Body of pancreas (tissue), 4 donors: Measurements from ENCODE around the gene GPR179.

ENCODE experiments used
- POLR2A ChIP-seq, 3 donors: fragments of 450-650 bp; IDR thresholded peaks; one replicate each; pipeline ENCODE4 v1.6.1; 2016; ENCODE audit warnings: antibody characterized with exemption in 3 of 3, mild to moderate bottlenecking in 2 of 3
- TF ChIP-seq, protein P1 (sequence below), 7 experiments: fragments of 450-650 bp in 4 of 7; fragments of 200-600 bp in 3 of 7; sonication (generic) in 3 of 7; IDR thresholded peaks; one replicate each; pipeline ENCODE4 v1.5.1; 2016 to 2019; ENCODE audit warnings: antibody characterized with exemption in 7 of 7

DNA sequence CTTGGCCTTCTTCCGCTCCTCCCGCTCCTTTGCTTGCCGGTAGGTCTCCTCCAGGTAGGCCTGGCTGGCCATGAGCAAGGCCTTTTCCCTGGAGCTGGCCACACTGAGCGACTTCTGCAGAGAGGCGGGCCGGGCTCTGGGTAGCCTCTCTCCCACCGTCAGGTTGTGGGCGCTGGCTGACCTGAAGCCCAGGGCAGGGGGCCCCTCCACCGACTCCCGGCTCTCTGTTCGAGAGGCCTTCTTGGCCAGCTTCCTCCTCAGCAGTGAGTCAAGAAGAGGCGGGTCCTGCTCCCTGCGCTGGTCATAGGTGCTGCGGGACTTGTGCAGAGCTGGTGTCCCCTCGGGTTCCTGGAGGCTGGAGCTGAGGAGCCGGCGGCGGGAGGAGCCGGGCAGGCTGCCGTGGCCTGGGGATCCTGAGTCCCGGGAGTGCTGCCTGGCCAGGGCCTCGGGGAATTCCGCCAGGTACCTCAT is 12.8 kb downstream of the GPR179 start:
- TF ChIP-seq POLR2A (IDR thresholded peaks at IDR 0.05) = no peak
- TF ChIP-seq, protein P1, sequence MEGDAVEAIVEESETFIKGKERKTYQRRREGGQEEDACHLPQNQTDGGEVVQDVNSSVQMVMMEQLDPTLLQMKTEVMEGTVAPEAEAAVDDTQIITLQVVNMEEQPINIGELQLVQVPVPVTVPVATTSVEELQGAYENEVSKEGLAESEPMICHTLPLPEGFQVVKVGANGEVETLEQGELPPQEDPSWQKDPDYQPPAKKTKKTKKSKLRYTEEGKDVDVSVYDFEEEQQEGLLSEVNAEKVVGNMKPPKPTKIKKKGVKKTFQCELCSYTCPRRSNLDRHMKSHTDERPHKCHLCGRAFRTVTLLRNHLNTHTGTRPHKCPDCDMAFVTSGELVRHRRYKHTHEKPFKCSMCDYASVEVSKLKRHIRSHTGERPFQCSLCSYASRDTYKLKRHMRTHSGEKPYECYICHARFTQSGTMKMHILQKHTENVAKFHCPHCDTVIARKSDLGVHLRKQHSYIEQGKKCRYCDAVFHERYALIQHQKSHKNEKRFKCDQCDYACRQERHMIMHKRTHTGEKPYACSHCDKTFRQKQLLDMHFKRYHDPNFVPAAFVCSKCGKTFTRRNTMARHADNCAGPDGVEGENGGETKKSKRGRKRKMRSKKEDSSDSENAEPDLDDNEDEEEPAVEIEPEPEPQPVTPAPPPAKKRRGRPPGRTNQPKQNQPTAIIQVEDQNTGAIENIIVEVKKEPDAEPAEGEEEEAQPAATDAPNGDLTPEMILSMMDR (IDR thresholded peaks at IDR 0.05) = no peak
